Heart right ventricle (tissue), 16 donors: ENCODE results near the gene MIOX. TPM values are rescaled to one million over a fixed set of nuclear protein-coding genes. Genes with fewer than 3 reads are reported as not detected.

Source experiments
- ATAC-seq, 8 donors: fragments of 200-7000 bp; cut with Tn5 transposase; one replicate each; pipeline ENCODE4 v1.9.1; 2020; ENCODE audit warnings: mild to moderate bottlenecking in 8 of 8, moderate library complexity in 8 of 8, moderate number of reproducible peaks in 1 of 8
- DNase-seq, 2 donors: peaks; one replicate each; pipeline ENCODE4 v3.0.0-alpha.2; 2020
- H3K27ac ChIP-seq, 10 donors: fragments of 200-600 bp; sonication (generic) in 2 of 10; one replicate each; pipeline versions ENCODE4 v1.5.0 to v1.8.0; 2020 to 2022; ENCODE audit warnings: mild to moderate bottlenecking in 3 of 10
- H3K27me3 ChIP-seq, 7 donors: fragments of 200-600 bp; one replicate each; pipeline ENCODE4 v1.8.0; 2021 to 2022; ENCODE audit warnings: mild to moderate bottlenecking in 2 of 7
- H3K36me3 ChIP-seq, 9 donors: fragments of 200-600 bp; sonication (generic) in 1 of 9; one replicate each; pipeline versions ENCODE4 v1.5.0 to v1.8.0; 2020 to 2022; ENCODE audit warnings: mild to moderate bottlenecking in 2 of 9
- H3K4me1 ChIP-seq, 9 donors: fragments of 200-600 bp; sonication (generic) in 1 of 9; one replicate each; pipeline versions ENCODE4 v1.5.0 to v1.8.0; 2020 to 2022; ENCODE audit warnings: mild to moderate bottlenecking in 4 of 9
- H3K4me3 ChIP-seq, 10 donors: fragments of 200-600 bp; sonication (generic) in 2 of 10; one replicate each; pipeline versions ENCODE4 v1.5.0 to v1.8.0; 2020 to 2022; ENCODE audit warnings: mild to moderate bottlenecking in 7 of 10, moderate library complexity in 2 of 10
- H3K9me3 ChIP-seq, 11 donors: fragments of 200-600 bp in 10 of 11; sonication (generic) in 2 of 11; one replicate each; pipeline versions ENCODE4 v1.5.0 to v1.8.0; 2013 to 2022; ENCODE audit warnings: mild to moderate bottlenecking in 2 of 11, control low read depth in 1 of 11, moderate library complexity in 1 of 11
- CTCF ChIP-seq, 9 donors: fragments of 200-600 bp; sonication (generic) in 2 of 9; IDR thresholded peaks; one replicate each; pipeline versions ENCODE4 v1.5.0 to v1.8.0; 2021 to 2022; ENCODE audit warnings: antibody characterized with exemption in 9 of 9, mild to moderate bottlenecking in 5 of 9, moderate library complexity in 1 of 9
- whole genome bisulfite sequencing, 2 donors: extraction: QIAGEN DNeasy Blood & Tissue Kit; methylation state at CpG; one replicate each; pipeline ENCODE4 v1.1.7; 2013; ENCODE audit warnings: inconsistent platforms in 1 of 2; 5-methylcytosine and 5-hydroxymethylcytosine counted together
- intact Hi-C, 10 donors: fragments of 100-400 bp; cut with DNase I; formaldehyde crosslinking; loops; one replicate each; pipeline versions ENCODE4 v1.11.1 to v1.14.2; 2022
- polyA plus RNA-seq, 2 donors: library from polyadenylated mRNA; stranded (reverse); fragments of 200-250 nt; gene quantifications; one replicate each; pipeline ENCODE4 v1.2.3, GENCODE V29; 2013
- total RNA-seq, 10 donors: library from RNA; stranded (reverse); fragmentation: NEBNext Ultra II Directional in 3 of 10; extraction: Animal tissue kit (Norgen Biotek cat#: 25700) in 3 of 10; gene quantifications; one replicate each; pipeline versions ENCODE4 v1.2.1 to v1.2.4, GENCODE V29; 2021 to 2023
- donor health status: Arrhythmogenic right ventricular cardiomyopathy.
- donor health status: ischemic (EF 13 %, LVEDD 7.1; RV severe dilation, severe dysfunction).
- donor health status: healthy with polysubstance abuse.
- donor health status: DM: no; HTN: yes; CAD: no.
- donor health status: DM: no; HTN: no; CAD: no.
- donor health status: ischemic (EF 25% LVEDD 6.9; RV normal size, moderate dysfunction).
- donor health status: ischemic (EF 25% LVEDD 5.7; RV mildly dilated, moderate dysfunction).
- donor health status: healthy.
- donor health status: DM: yes; HTN: yes; CAD: no.
- donor health status: Ischemic cardiomyopathy.
- donor health status: ischemic (EF 35%, LVEDD 5.7; RV mildly dilated, moderate dysfunction).
- donor health status: nonischemic (EF 11% LVEDD 7.7; RV severe dilation, severe dysfunction).
- donor health status: DM: yes; HTN: yes; CAD: no.
- donor health status: PGD.
- donor health status: ischemic (EF 29% LVEDD 5.4; RV normal size, mild dysfunction).
- donor health status: nonischemic (EF 23%, LVEDD 6.1; RV moderate dilation, normal function).

The MIOX gene
- total and polyA plus RNA-seq, 12 donors, result not detected

- H3K27me3 ChIP-seq, result peaks cover under 1 to 23% (median 19%) of the 10 kb centered on the region in 7 donors
- no peak for DNase-seq
- H3K4me1 ChIP-seq, result peaks cover 22 to 42% (median 40%) of the 10 kb centered on the region in 9 donors
- H3K27ac ChIP-seq, result peak overlapping the region in 5 of 10 donors; percentile 70 to 90 (median 83)
- no peak for TF ChIP-seq CTCF (IDR thresholded peaks at IDR 0.05)
- intact Hi-C loops, result loop anchor here in 3 of 10 donors (1.0 to 2.0 kb wide), 2 partner anchors 31 to 32 kb away; partner anchors contain the start of gene LMF2 (in 3 of the 3)
- H3K36me3 ChIP-seq, result peaks cover 0 to 4% (median 0%) of the 10 kb centered on the region in 9 donors
- peak in 1 of 8 donors; percentile 15 for ATAC-seq
- peak overlapping the region in 9 of 10 donors; percentile 80 to 98 (median 85) for H3K4me3 ChIP-seq
- 90 to 91% methylated on average over 6 of the region's 6 CpGs for WGBS, 2 donors
- no peaks in the 10 kb centered on the region for H3K9me3 ChIP-seq
These were observed 11.0 kb upstream of the MIOX start for GRCh38 chr22:50475652-50476002.

GRCh38 chr22:50476868-50477267 lies 9.8 kb upstream of the MIOX start:
- WGBS, 2 donors, result 68 to 72% methylated on average over 7 of the region's 7 CpGs
- ATAC-seq, result no peak
- Histone ChIP-seq H3K4me3 (no peak overlapping the region), H3K36me3 (peaks cover 0 to 4% (median 0%) of the 10 kb centered on the region in 9 donors), H3K27me3 (peaks cover 13 to 35% (median 31%) of the 10 kb centered on the region in 7 donors), H3K9me3 (no peaks in the 10 kb centered on the region), H3K27ac (no peak overlapping the region), H3K4me1 (peaks cover 16 to 38% (median 34%) of the 10 kb centered on the region in 9 donors)
- no peak for TF ChIP-seq CTCF (IDR thresholded peaks at IDR 0.05)
- no peak for DNase-seq
- intact Hi-C loops, result no loop called here

GRCh38 chr22:50477923-50478322 lies 8.7 kb upstream of the MIOX start:
- ATAC-seq, result no peak
- no peaks in the 10 kb centered on the region for H3K36me3 ChIP-seq
- no peak for TF ChIP-seq CTCF (IDR thresholded peaks at IDR 0.05)
- intact Hi-C loops, result no loop called here
- no peaks in the 10 kb centered on the region for H3K9me3 ChIP-seq
- no peak overlapping the region for H3K4me3 ChIP-seq
- H3K27ac ChIP-seq, result no peak overlapping the region
- DNase-seq, result no peak
- H3K27me3 ChIP-seq, result peaks cover 23 to 46% (median 42%) of the 10 kb centered on the region in 7 donors
- peaks cover 12 to 34% (median 29%) of the 10 kb centered on the region in 9 donors for H3K4me1 ChIP-seq
- 87 to 90% methylated on average over 12 of the region's 12 CpGs for WGBS, 2 donors

- TF ChIP-seq CTCF (IDR thresholded peaks at IDR 0.05), result no peak
- DNase-seq (no peak), ATAC-seq (no peak)
- 56 to 61% methylated on average over 11 of the region's 11 CpGs for WGBS, 2 donors
- peaks cover 23 to 64% (median 58%) of the 10 kb centered on the region in 7 donors for H3K27me3 ChIP-seq
- H3K4me3 ChIP-seq, result no peak overlapping the region
- H3K36me3 ChIP-seq, result no peaks in the 10 kb centered on the region
- H3K27ac ChIP-seq, result no peak overlapping the region
- H3K9me3 ChIP-seq, result no peaks in the 10 kb centered on the region
- H3K4me1 ChIP-seq, result peaks cover 0 to 21% (median 17%) of the 10 kb centered on the region in 9 donors
- intact Hi-C loops, result no loop called here
These were observed 6.9 kb upstream of the MIOX start for GRCh38 chr22:50479721-50480120.
